T47D (cell line): Measurements from ENCODE around the gene STAB1.

Experiments
- DNase-seq, 2 experiments: peaks; one replicate each; pipeline versions ENCODE4 v3.0.0 to v3.0.0-alpha.2; 2011 to 2012; ENCODE audit warnings: low read depth in 1 of 2, low spot score in 1 of 2
- JUND ChIP-seq: IDR thresholded peaks from 2 replicates; pipeline ENCODE4 v1.6.1; 2012; ENCODE audit warnings: low read depth
- in situ Hi-C: cut with HindIII; loops from 2 replicates; pipeline ENCODE4 v1.10.0; 2016; ENCODE audit warnings: low sequenced_read_pairs, low pct_unique_long_range_greater_than_20kb

STAB1 gene

DNA sequence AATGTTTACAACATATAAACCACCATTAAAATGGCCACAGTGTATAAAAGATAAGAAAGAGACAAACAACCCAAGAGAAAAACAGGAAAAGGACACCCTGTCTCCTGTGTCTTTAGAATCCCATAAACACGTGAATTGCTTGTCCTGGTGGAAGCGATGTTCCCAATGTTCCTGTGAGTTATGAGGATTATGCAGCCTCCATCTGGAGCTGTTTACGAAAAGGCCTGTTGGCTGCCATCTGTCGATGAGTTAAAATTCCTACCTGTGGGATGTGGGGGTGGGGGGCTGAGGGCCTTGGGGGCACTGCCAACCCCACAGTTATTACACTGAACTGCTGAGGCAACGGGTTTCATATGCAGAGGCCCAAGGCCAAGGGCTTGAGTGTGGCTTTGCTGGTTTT is 26.1 kb upstream of the STAB1 start:
- TF ChIP-seq JUND, result no peak
- DNase-seq, result no peak
- in situ Hi-C loops, result no loop called here

DNA sequence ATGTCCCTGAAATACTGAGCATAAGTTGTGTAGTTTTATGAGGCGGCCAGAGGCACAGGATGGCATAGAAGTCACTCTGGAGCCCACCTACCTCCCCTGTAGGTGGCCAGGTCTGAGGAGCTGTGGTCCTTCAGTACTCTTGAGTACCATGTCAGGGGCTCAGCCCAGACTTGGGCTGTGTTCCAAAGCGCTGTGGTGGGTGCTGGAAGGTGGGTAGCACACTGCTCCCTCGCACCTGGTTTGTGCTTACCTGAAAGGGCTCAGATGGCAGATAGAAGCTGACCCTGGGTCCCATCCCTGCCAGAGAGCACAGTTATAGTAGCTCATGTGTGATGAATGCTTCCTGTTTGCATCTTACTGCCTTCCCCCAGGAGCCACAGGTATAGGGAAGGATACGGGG is 24.2 kb upstream of the STAB1 start:
- TF ChIP-seq JUND, result no peak
- in situ Hi-C loops, result no loop called here
- no peak for DNase-seq

DNA sequence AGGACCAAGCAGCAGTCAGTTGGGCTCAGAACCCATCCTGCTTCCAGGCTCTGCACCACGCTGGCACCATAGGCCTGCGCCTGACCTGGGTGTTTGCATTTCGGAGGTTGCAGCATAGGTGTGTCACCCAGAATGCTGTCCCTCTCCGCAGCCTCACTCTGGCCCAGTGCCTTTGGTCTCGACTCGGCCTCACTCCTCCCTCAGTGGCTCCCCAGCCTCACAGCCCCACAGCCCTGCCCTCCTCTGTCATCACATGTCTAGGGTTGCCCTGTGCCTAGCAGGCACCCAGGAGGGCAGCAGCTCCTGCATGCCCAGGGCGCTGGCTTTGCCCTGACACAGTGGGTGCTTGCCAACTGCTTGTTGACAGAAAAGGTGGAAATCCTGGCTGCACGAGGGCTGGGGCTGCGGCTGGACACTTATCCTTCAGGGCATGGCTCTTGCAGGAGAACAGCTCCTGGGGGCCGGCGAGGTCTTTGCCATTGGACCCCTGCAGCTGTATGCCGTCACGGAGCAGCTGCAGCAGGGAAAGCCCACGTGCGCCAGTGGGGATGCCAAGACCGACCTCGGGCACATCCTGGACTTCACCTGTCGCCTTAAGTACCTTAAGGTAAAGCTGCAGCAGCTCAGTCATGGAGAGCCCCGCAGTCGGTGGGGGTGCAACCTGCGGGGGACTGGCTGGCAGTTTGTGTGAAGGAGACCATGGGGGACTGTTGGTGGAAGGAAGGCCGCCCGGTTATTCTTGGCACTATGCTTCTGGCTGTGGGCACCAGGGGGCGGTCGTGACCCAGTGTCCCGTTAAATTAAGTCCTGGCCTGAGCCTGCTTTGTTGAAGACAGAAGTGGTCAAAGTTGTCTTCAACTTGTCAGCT is 23.5 kb upstream of the STAB1 start:
- in situ Hi-C loops, result no loop called here
- no peak for TF ChIP-seq JUND
- DNase-seq, result peak; percentile 41 to 83

DNA sequence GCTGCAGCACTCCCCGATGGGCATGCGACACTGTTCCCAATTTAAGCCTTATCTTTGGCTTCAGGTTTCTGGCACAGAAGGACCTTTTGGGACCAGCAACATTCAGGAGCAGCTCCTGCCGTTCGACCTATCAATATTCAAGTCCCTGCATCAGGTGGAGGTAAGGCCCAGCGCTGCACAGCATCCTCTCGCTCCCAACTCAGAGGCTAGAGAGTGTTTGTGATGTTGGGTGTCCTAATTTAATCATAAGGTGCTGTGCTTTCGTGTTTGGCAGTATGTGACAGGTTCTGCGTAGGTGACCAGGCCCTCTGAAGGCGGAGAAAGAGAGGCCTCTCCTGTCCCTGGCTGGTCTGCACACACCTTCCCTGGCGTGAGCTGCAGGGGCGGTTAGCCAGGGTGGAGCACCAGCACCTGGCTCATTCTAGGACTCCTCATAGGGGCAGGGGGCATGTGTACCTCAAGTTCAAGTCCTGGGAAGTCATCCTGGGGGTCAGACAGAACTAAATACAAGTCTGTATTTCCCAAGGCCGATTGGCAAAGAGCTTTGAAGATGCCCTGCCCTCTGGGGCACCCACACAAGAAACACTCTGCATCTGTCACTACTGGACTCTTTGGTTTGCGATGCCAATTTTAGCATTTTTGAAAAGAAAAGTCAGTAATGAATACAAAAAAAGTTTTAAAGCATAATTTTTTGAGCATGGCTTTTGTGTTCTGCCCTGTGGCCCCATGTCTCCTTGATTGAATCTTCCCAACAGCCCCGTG is 22.7 kb upstream of the STAB1 start:
- DNase-seq, result no peak
- no peak for TF ChIP-seq JUND
- in situ Hi-C loops, result no loop called here

DNA sequence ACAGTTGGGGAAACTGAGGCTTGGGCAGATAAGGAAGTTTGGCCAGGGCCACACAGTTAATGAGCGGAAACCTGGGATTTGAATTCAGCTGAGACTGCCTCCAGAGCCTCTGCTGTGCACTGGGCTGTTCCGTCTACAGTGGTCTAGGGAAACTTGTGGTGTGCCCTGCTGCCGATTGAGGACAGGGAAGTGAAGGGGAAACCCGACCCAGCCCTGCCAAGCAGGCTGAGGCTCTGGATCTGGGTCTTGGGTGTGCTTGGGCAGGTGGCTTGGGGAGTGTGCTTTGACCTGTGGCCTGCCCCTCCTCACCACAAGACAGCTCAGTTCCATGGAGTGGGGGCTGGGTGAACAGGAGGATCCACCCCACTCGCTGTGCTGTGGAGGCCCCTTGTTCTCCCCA is 22.1 kb upstream of the STAB1 start:
- no peak for TF ChIP-seq JUND

DNA sequence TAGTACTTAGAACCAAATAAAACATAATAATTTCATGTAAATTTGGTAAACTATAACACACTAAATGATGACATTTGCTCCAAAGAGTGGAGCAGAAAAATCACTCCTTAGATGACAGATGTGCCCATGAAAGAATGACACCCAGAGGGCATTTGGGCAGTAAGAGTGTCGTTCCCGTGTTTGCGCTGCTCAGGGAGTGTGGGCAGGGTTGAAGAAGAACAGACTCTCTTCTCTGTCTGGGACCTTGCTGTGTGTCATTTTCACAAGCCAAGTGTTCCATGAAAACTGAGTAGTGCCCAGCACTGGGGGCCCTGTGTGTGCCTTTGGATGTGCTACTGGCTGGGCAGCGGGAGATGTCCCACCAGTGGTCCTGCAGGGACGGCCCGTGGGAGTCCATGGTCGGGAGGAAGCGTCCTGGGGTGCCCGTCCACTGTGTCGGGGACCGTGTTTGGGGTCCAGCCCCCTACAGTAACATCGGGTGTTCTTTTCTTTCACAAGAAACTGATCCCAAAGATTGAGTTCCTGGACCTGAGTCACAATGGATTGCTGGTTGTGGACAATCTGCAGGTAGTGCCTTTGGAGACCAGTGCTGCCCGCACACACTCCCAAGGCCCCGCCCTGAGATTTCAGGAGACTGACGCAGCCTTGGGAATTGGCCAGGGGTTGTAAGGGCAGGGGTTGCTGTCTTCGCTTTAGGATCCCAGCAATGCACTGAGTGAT is 17.9 kb upstream of the STAB1 start:
- TF ChIP-seq JUND, result no peak
- no peak for DNase-seq
- in situ Hi-C loops, result no loop called here

More for the DNA sequence above, 22.1 kb upstream of the STAB1 start:
- DNase-seq, result no peak
- in situ Hi-C loops, result no loop called here

DNA sequence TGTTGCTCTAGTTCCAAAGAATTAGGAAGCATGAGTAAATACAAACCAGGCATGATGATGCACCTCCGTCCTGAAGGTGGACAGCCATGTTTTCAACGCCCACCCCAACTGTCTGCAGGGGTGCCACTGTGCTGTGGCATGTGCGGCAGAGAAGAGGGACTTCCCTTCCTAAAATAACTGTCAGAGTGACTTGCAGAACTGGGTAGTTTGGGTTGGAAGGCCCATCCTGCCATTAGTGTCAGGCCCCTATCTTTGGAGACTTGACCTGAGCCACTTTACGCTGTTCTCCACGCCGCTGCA is 17.4 kb upstream of the STAB1 start:
- no peak for TF ChIP-seq JUND
- in situ Hi-C loops, result no loop called here
- DNase-seq, result no peak

DNA sequence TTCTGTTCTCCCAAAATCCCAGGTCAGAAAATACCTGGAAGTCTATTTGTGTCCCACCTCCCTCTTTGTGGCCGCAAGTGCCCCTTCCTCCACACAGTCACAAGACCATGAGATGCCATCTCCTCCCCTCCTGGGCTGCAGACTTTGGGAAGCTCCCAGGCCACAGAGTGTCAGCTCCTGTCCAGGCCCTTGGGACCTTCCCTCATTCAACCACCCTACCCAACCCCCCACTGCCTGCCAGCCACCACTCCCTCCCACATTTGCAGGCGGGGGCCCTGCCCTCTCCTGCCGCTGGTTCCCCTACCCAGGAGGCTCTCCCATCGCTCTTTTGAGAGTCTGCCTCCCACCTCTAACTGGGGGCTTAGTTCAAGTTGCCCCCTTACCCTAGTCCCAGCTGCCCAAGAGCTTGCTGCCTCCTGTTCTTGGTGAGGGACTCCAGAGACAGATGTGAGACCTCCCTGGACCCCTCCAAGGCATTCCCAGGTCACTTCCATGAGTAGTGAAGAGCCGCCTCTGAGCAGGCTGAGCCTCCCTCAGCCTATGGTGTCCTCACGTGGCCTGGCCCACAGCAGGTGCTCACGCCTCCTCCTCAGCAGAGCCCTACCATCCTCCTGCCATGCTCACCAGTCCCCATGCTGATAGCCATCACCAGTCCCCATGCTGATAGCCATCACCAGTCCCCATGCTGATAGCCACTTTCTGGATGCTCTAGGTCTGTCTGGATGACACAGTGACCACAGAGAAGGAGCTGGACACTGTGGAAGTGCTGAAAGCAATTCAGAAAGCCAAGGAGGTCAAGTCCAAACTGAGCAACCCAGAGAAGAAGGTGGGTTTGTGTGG is 15.9 kb upstream of the STAB1 start:
- in situ Hi-C loops, result no loop called here
- no peak for DNase-seq
- TF ChIP-seq JUND, result no peak

DNA sequence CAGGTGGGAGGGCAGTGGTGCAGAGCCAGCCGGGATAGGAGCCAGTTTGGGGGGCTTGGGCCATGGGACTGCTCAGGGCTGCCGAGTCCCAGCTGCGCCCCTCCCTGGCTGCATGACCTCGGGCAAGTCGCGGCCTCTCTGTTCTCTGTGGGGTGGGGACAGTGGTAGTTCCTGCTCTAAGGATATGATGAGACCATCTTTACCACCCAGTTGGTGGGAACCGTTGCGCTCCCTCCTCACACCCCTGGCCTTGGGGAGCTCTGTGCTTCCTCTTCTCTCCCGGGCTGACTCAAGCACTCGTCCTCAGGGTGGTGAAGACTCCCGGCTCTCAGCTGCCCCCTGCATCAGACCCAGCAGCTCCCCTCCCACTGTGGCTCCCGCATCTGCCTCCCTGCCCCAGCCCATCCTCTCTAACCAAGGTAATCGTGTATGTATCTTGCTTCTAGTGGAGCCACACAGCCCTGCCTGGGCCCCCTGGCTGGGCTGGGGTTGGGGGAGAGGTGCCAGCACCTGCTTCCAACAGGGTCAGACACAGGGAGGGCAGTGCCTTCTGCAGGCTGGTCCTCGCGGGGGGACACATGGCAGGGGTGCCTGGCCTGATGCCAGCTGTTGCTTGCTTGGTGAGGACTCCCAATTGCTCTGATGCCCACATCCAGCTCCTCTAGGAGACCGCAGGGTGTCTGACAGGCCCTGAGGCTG is 15.1 kb upstream of the STAB1 start:
- no peak for TF ChIP-seq JUND
- no peak for DNase-seq
- in situ Hi-C loops, result no loop called here

DNA sequence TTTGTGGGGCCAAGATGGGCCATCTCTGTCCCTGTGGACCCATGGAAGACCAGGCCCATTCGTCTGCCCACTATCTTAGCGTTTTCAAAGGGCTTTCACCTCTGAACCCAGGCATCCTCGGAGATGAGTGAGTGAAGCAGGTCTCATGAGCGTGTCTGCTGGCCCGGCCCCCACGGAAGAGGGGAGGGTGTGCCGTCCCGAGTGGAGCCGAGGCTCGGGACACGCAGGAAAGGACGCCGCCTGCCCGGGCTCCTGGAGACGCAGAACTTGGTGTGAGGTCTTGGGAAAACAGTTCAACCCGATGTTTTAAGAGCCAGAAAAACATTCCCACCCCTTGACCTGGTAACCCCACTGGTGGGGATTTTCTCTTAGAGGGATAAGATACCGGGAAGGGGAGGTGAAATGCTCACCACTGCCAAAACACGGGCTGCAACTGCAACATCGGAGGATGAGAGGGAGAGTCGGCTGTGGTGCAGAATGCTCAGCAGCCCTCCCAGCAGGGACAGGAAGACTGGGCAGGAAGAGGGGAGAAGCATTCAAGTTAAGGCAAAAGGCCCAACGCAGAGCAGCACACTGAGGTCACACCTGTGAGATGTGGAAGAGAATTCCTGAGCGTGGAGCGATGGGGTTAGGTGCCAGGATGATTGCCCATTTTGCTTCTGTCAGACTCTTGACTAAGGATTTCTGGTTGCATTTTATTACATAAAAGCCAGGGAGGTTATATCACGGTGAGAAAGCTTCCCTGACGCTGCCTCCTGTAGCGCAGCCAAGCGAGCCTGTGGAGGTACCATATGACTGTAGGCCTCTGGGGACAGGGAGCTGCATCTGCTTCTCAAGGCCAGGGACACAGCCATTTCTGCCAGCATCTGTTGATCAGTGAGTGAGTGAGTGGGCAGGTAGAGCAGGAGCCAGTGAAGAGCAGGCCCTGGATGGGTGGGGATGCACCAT is 14.1 kb upstream of the STAB1 start:
- no peak for TF ChIP-seq JUND
- DNase-seq, result no peak
- in situ Hi-C loops, result no loop called here
